HCT116 (cell line): Measurements from ENCODE around the gene KRT83. TPM values are rescaled to one million over a fixed set of nuclear protein-coding genes. Genes with fewer than 3 reads are reported as not detected.
"Not testable (repeated sequence)": the region's sequence is repeated elsewhere in the genome, so short reads cannot be mapped to it uniquely, and the experiment has no call there.

Experiments used
- ATAC-seq: fragments of 200-7000 bp; cut with Tn5 transposase; 2 replicates; pipeline ENCODE4 v1.9.1; 2020; ENCODE audit warnings: mild to moderate bottlenecking, moderate library complexity
- BruUV-seq: library from RNA; stranded (reverse); fragments of 400-500 nt; replicated peaks from 2 replicates; lab custom pipeline; 2021; lab: Mats Ljungman, UMichigan
- CTCF ChIA-PET: fragments of 300-600 bp; sonication (Branson Sonifier 250); formaldehyde crosslinking; loops from one replicate; lab custom pipeline; 2021; ENCODE audit warnings: antibody characterized with exemption; lab: Charles Lee
- POLR2A ChIA-PET: fragments of 300-600, 350-600 bp; sonication (Branson Sonifier 250); formaldehyde crosslinking; loops from one replicate; lab custom pipeline; 2021; ENCODE audit warnings: antibody characterized with exemption; lab: Charles Lee
- RAD21 ChIA-PET, 2 experiments: fragments of 300-600 bp; sonication (Branson Sonifier 250); formaldehyde crosslinking; loops; one replicate each; lab custom pipeline; 2023; ENCODE audit warnings: low total read pairs in 2 of 2; ENCODE audit not compliant: uncharacterized antibody in 2 of 2, unreplicated experiment in 2 of 2, low non-redundant PET in 1 of 2; lab: Charles Lee
- DNase-seq: peaks from one replicate; pipeline ENCODE4 v3.0.0-alpha.2; 2010; ENCODE audit warnings: low read depth, low spot score
- H2AFZ ChIP-seq: fragments of 200-600 bp; shearing (Covaris generic), sonication (generic); 2 replicates; pipeline ENCODE4 v1.6.1; 2017; ENCODE audit warnings: low read depth, mixed run types, mixed read lengths, antibody characterized with exemption, low read length; ENCODE audit not compliant: poor library complexity, severe bottlenecking
- H3K27ac ChIP-seq: 2 replicates; pipeline ENCODE4 v1.5.1; 2012; ENCODE audit warnings: low read depth, low read length
- H3K27me3 ChIP-seq: fragments of 200-600 bp; sonication (generic); 2 replicates; pipeline ENCODE4 v1.6.1; 2016; ENCODE audit warnings: mixed run types, low read length, mixed read lengths; ENCODE audit not compliant: insufficient read depth
- H3K36me3 ChIP-seq, 2 experiments: fragments of 200-500 bp in 1 of 2; fragments of 200-600 bp in 1 of 2; sonication (Bioruptor generic) in 1 of 2; sonication (generic) in 1 of 2; 2 replicates each; pipeline versions ENCODE4 v1.5.1 to v1.6.1; 2014 to 2016; ENCODE audit warnings: low read length in 2 of 2, inconsistent platforms in 1 of 2, mixed read lengths in 1 of 2, mixed run types in 1 of 2; ENCODE audit not compliant: insufficient read depth in 2 of 2, control insufficient read depth in 1 of 2
- H3K4me1 ChIP-seq, 2 experiments: fragments of 200-600 bp in 1 of 2; sonication (generic) in 1 of 2; 2 replicates each; pipeline versions ENCODE4 v1.5.1 to v1.6.1; 2012 to 2017; ENCODE audit warnings: low read length in 2 of 2, inconsistent platforms in 1 of 2, mild to moderate bottlenecking in 1 of 2, mixed read lengths in 1 of 2, mixed run types in 1 of 2, moderate library complexity in 1 of 2; ENCODE audit not compliant: insufficient read depth in 2 of 2, control insufficient read depth in 1 of 2
- H3K4me2 ChIP-seq: fragments of 200-600 bp; sonication (generic); 2 replicates; pipeline ENCODE4 v1.6.1; 2017; ENCODE audit warnings: mixed run types, low read length, mixed read lengths
- H3K4me3 ChIP-seq, 2 experiments: fragments of 200-600 bp in 1 of 2; sonication (generic) in 1 of 2; replicated peaks in 1 of 2; 2 replicates each; pipeline ENCODE4 v1.5.1; 2011 to 2016; ENCODE audit warnings: low read length in 2 of 2, control low read depth in 1 of 2, low read depth in 1 of 2, mild to moderate bottlenecking in 1 of 2, mixed read lengths in 1 of 2, mixed run types in 1 of 2
- H3K79me2 ChIP-seq: fragments of 200-600 bp; sonication (generic); 2 replicates; pipeline ENCODE4 v1.6.1; 2017; ENCODE audit warnings: mild to moderate bottlenecking, mixed run types, low read length, moderate library complexity, mixed read lengths; ENCODE audit not compliant: insufficient read depth
- H3K9ac ChIP-seq: fragments of 200-600 bp; sonication (generic); 2 replicates; pipeline ENCODE4 v1.6.1; 2016; ENCODE audit warnings: low read length, mixed read lengths
- H3K9me2 ChIP-seq: fragments of 200-600 bp; sonication (generic), shearing (Covaris generic); 2 replicates; pipeline ENCODE4 v1.6.1; 2017; ENCODE audit warnings: mixed run types, mild to moderate bottlenecking, moderate library complexity; ENCODE audit not compliant: insufficient read depth
- H3K9me3 ChIP-seq, 2 experiments: fragments of 200-500 bp in 1 of 2; fragments of 200-600 bp in 1 of 2; sonication (Bioruptor generic) in 1 of 2; sonication (generic) in 1 of 2; 2 replicates each; pipeline ENCODE4 v1.6.1; 2014 to 2017; ENCODE audit warnings: low read length in 2 of 2, mixed read lengths in 2 of 2, inconsistent platforms in 1 of 2, low read depth in 1 of 2, mild to moderate bottlenecking in 1 of 2, mixed run types in 1 of 2, moderate library complexity in 1 of 2; ENCODE audit not compliant: control insufficient read depth in 1 of 2, insufficient read depth in 1 of 2
- H4K20me1 ChIP-seq: fragments of 200-600 bp; sonication (generic), shearing (Covaris generic); 2 replicates; pipeline ENCODE4 v1.6.1; 2017; ENCODE audit warnings: mixed run types, mild to moderate bottlenecking, moderate library complexity; ENCODE audit not compliant: insufficient read depth
- RAD21 ChIP-seq: IDR thresholded peaks from 2 replicates; pipeline ENCODE4 v1.6.1; 2012; ENCODE audit warnings: low read depth, mild to moderate bottlenecking
- SIN3A ChIP-seq: IDR thresholded peaks from 2 replicates; pipeline ENCODE4 v1.6.1; 2012; ENCODE audit warnings: low read depth
- TCF7L2 ChIP-seq: IDR thresholded peaks from 2 replicates; pipeline ENCODE4 v1.7.0; 2011; ENCODE audit warnings: borderline replicate concordance, inconsistent platforms; ENCODE audit not compliant: insufficient read depth, insufficient read length; ENCODE audit errors: extremely low read depth
- YY1 ChIP-seq: IDR thresholded peaks from 2 replicates; pipeline ENCODE4 v1.6.1; 2011; ENCODE audit warnings: low read length, low read depth, moderate library complexity, mild to moderate bottlenecking; ENCODE audit not compliant: insufficient replicate concordance; ENCODE audit errors: extremely low read depth
- ZFX ChIP-seq: fragments of 450-650 bp; IDR thresholded peaks from 2 replicates; pipeline ENCODE4 v1.6.1; 2017
- ZNF274 ChIP-seq: fragments of 200-500 bp; sonication (Bioruptor generic); IDR thresholded peaks from 2 replicates; pipeline ENCODE4 v1.6.1; 2014; ENCODE audit warnings: mild to moderate bottlenecking, low read depth, low read length, inconsistent platforms
- intact Hi-C: fragments of 100-400 bp; cut with micrococcal nuclease; formaldehyde crosslinking; loops from 2 replicates; pipeline ENCODE4 v1.10.0; 2022
- total RNA-seq: library from RNA; stranded (reverse); gene quantifications from one replicate; pipeline ENCODE4 v1.2.1, GENCODE V29; 2021; ENCODE audit not compliant: unreplicated experiment
- TF ChIP-seq, protein P1 (sequence below): IDR thresholded peaks from 2 replicates; pipeline ENCODE4 v1.6.1; 2012; ENCODE audit warnings: low read depth
- TF ChIP-seq, protein P2 (sequence below): IDR thresholded peaks from 2 replicates; pipeline ENCODE4 v1.6.1; 2011; ENCODE audit warnings: mild to moderate bottlenecking, low read length, moderate library complexity; ENCODE audit not compliant: insufficient replicate concordance; ENCODE audit errors: extremely low read depth
- TF ChIP-seq, protein P3 (sequence below), 3 experiments: fragments of 200-600 bp in 1 of 3; sonication (generic) in 1 of 3; IDR thresholded peaks in 2 of 3; conservative IDR thresholded peaks in 1 of 3; 2 replicates each; pipeline ENCODE4 v1.5.1; 2012 to 2017; ENCODE audit warnings: low read depth in 2 of 3, low read length in 2 of 3, antibody characterized with exemption in 1 of 3, borderline replicate concordance in 1 of 3, control low read depth in 1 of 3, mild to moderate bottlenecking in 1 of 3, mixed read lengths in 1 of 3, mixed run types in 1 of 3, moderate library complexity in 1 of 3; ENCODE audit not compliant: insufficient read depth in 1 of 3

The KRT83 gene
- total RNA-seq, 1 experiment from 2014 or later: not detected

DNA sequence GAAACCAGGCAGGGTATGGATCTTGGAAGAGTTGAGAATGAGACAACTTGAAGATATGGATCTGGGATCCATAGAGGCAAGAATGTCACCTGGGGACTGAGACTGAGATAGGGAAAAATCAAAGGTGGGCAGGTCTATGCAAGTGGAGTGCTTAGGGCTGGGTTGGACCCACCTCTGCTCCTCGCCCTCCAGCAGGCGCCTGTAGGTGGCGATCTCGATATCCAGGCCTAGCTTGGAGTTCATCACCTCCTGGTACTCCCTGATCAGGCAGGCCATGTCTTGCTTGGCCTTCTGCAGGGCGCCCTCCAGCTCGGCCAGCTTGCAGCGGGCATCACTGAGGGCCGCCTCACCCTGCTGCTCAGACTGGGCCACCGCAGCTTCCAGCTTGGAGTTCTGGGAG is 5.5 kb downstream of the KRT83 start:
- RAD21 ChIA-PET, intact Hi-C loops: not testable (repeated sequence)
- ATAC-seq: peak; percentile 92

DNA sequence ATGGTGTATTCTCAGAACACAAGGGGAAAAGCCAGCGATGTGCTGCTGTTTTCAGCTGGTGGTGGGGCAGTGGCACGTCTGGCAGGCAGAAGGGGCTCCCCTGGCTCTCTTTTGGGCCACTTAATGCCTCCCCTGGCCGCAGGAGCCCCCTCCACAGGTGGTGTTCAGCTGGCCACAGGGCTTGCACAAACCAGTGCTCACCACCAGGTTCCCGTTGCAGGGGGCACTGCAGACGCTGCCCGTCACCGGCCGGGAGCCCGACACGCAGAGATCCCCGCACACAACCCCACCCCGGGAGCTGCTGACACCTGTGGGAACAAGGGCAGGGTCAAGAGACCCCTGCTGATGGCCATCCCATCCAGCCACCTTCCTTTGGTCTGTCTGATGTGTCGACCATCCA is 6.7 kb downstream of the KRT83 start:
- Histone ChIP-seq H2AFZ (no peak overlapping the region), H3K27me3 (no peaks in the 10 kb centered on the region), H4K20me1 (no peaks in the 10 kb centered on the region), H3K27ac (no peak overlapping the region), H3K4me3 (no peak overlapping the region), H3K36me3 (no peaks in the 10 kb centered on the region), H3K9ac (no peak overlapping the region), H3K9me2 (no peaks in the 10 kb centered on the region), H3K4me2 (no peak overlapping the region), H3K9me3 (no peaks in the 10 kb centered on the region), H3K4me1 (peaks cover 0 to 11% of the 10 kb centered on the region in 2 experiments; a peak in 2 of 4 replicates), H3K79me2 (no peaks in the 10 kb centered on the region)
- no TSS peak for BruUV-seq
- intact Hi-C loops: no loop called here
- no peak for ATAC-seq
- POLR2A ChIA-PET: no interaction called here
- RAD21 ChIA-PET: no interaction called here
- CTCF ChIA-PET: interaction anchor here (2.1 kb wide), 1 partner anchor 12 kb away, joined by 14 read pairs; no protein-coding TSS in a partner anchor
- no peak for DNase-seq
- no peak for TF ChIP-seq SIN3A
- no peak for TF ChIP-seq ZNF274
- no peak for TF ChIP-seq TCF7L2
- TF ChIP-seq YY1: no peak
- TF ChIP-seq, protein P1, sequence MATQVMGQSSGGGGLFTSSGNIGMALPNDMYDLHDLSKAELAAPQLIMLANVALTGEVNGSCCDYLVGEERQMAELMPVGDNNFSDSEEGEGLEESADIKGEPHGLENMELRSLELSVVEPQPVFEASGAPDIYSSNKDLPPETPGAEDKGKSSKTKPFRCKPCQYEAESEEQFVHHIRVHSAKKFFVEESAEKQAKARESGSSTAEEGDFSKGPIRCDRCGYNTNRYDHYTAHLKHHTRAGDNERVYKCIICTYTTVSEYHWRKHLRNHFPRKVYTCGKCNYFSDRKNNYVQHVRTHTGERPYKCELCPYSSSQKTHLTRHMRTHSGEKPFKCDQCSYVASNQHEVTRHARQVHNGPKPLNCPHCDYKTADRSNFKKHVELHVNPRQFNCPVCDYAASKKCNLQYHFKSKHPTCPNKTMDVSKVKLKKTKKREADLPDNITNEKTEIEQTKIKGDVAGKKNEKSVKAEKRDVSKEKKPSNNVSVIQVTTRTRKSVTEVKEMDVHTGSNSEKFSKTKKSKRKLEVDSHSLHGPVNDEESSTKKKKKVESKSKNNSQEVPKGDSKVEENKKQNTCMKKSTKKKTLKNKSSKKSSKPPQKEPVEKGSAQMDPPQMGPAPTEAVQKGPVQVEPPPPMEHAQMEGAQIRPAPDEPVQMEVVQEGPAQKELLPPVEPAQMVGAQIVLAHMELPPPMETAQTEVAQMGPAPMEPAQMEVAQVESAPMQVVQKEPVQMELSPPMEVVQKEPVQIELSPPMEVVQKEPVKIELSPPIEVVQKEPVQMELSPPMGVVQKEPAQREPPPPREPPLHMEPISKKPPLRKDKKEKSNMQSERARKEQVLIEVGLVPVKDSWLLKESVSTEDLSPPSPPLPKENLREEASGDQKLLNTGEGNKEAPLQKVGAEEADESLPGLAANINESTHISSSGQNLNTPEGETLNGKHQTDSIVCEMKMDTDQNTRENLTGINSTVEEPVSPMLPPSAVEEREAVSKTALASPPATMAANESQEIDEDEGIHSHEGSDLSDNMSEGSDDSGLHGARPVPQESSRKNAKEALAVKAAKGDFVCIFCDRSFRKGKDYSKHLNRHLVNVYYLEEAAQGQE: no peak
- TF ChIP-seq, protein P2, sequence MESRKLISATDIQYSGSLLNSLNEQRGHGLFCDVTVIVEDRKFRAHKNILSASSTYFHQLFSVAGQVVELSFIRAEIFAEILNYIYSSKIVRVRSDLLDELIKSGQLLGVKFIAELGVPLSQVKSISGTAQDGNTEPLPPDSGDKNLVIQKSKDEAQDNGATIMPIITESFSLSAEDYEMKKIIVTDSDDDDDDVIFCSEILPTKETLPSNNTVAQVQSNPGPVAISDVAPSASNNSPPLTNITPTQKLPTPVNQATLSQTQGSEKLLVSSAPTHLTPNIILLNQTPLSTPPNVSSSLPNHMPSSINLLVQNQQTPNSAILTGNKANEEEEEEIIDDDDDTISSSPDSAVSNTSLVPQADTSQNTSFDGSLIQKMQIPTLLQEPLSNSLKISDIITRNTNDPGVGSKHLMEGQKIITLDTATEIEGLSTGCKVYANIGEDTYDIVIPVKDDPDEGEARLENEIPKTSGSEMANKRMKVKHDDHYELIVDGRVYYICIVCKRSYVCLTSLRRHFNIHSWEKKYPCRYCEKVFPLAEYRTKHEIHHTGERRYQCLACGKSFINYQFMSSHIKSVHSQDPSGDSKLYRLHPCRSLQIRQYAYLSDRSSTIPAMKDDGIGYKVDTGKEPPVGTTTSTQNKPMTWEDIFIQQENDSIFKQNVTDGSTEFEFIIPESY: no peak

More for the DNA sequence above, 5.5 kb downstream of the KRT83 start:
- peaks cover 0 to 10% of the 10 kb centered on the region in 2 experiments; a peak in 2 of 4 replicates for H3K4me1 ChIP-seq
- peak; percentile 46 for TF ChIP-seq RAD21
- peak; percentile 43; the same call in 1 of the 2 replicates for TF ChIP-seq ZFX
- TF ChIP-seq, protein P3, sequence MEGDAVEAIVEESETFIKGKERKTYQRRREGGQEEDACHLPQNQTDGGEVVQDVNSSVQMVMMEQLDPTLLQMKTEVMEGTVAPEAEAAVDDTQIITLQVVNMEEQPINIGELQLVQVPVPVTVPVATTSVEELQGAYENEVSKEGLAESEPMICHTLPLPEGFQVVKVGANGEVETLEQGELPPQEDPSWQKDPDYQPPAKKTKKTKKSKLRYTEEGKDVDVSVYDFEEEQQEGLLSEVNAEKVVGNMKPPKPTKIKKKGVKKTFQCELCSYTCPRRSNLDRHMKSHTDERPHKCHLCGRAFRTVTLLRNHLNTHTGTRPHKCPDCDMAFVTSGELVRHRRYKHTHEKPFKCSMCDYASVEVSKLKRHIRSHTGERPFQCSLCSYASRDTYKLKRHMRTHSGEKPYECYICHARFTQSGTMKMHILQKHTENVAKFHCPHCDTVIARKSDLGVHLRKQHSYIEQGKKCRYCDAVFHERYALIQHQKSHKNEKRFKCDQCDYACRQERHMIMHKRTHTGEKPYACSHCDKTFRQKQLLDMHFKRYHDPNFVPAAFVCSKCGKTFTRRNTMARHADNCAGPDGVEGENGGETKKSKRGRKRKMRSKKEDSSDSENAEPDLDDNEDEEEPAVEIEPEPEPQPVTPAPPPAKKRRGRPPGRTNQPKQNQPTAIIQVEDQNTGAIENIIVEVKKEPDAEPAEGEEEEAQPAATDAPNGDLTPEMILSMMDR (IDR thresholded peaks at IDR 0.05 in 2 of 3, conservative IDR thresholded peaks at IDR 0.05 in 1 of 3; ENCODE audit: borderline replicate concordance in 1 of 3, insufficient read depth in 1 of 3, low read depth in 2 of 3, low read length in 2 of 3): peak; percentile 58 to 74 (median 66); a peak in 5 of 6 replicates
- not testable (repeated sequence) for BruUV-seq, H3K4me3 ChIP-seq, H3K27me3 ChIP-seq, H3K9me2 ChIP-seq, H3K79me2 ChIP-seq, H3K36me3 ChIP-seq, H3K27ac ChIP-seq, H2AFZ ChIP-seq, H3K9me3 ChIP-seq, H3K4me2 ChIP-seq, H3K9ac ChIP-seq, H4K20me1 ChIP-seq
- POLR2A ChIA-PET: interaction anchor here (0.7 to 0.9 kb wide), 2 partner anchors 37 to 168 kb away, joined by 3 to 4 read pairs; no protein-coding TSS in a partner anchor
- CTCF ChIA-PET: interaction anchor here (0.7 to 2.1 kb wide), 5 partner anchors 11 to 172 kb away, joined by 3 to 14 read pairs (median 3); no protein-coding TSS in a partner anchor
- peak; percentile 32 for DNase-seq
